ENCODE results near the gene SRPRA.

SRPRA gene

DNA sequence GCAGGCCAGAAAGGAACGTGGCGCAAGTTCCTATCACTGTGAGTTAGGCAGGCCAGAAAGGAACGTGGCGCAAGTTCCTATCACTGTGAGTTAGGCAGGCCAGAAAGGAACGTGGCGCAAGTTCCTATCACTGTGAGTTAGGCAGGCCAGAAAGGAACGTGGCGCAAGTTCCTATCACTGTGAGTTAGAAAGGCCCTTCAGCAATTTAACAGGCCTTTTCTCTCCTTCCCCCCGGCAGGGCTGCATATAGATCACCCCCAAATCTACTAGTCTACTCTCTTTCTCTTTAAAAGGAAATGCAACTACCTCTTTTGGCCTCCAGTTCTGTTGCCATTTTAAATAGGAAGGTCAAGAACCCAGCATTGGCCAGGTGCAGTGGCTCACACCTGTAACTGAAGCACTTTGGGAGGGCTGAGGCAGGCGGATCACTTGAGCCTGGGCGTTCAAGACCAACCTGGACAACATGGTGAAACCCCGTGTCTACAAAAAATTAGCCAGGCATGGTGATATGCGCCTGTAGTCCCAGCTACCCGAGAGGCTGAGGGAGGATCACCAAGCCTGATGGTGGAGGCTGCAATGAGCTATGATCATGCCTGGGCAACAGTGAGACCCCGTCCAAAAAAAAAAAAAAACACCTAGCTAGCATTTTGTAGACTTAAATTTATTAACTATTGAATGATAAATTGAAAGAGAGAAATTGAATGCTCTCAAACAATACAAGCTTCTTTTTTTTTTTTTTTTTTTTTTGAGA, 42.2 kb downstream of the SRPRA start:
- WGBS (ENCODE audit: extremely low coverage, insufficient coverage, low lambda C conversion rate), result no CpG with 5 or more reads among the region's 15 CpGs
- H3K18ac ChIP-seq (ENCODE audit: low read length), result no peak overlapping the region
- H2BK15ac ChIP-seq (replicated peaks; ENCODE audit: low read depth), result no peak overlapping the region
- H3K23ac ChIP-seq (ENCODE audit: low read length), result no peak overlapping the region
- H4K5ac ChIP-seq (ENCODE audit: low read length), result no peak overlapping the region
- peaks cover 16% of the 10 kb centered on the region for H3K79me1 ChIP-seq (ENCODE audit: low read length)
- no peaks in the 10 kb centered on the region for H3K27me3 ChIP-seq (ENCODE audit: insufficient read depth, low read length, poor library complexity)
- H3K36me3 ChIP-seq (ENCODE audit: control insufficient read depth, insufficient read depth, low read length), result no peaks in the 10 kb centered on the region
- no peak overlapping the region for H2BK120ac ChIP-seq (ENCODE audit: low read depth, low read length)
- H4K8ac ChIP-seq (ENCODE audit: low read depth, low read length), result no peak overlapping the region
- no peak for DNase-seq
- H2BK5ac ChIP-seq (ENCODE audit: low read length), result no peak overlapping the region
- H3K4me2 ChIP-seq (ENCODE audit: low read length), result no peak overlapping the region
- H3K9ac ChIP-seq (ENCODE audit: low read length), result no peak overlapping the region
- H3K56ac ChIP-seq (ENCODE audit: low read length), result no peak overlapping the region
- H3K4me1 ChIP-seq (ENCODE audit: control insufficient read depth, low read depth, low read length), result no peaks in the 10 kb centered on the region
- H2AK5ac ChIP-seq (ENCODE audit: low read length), result no peak overlapping the region
- H3K4me3 ChIP-seq (ENCODE audit: low read length), result no peak overlapping the region
- no peak overlapping the region for H3K27ac ChIP-seq (ENCODE audit: low read depth, low read length)
- H3K4ac ChIP-seq (ENCODE audit: low read depth, low read length), result no peak overlapping the region
- H3K79me2 ChIP-seq (ENCODE audit: control insufficient read depth, insufficient read depth, low read length), result peaks cover 18% of the 10 kb centered on the region

DNA sequence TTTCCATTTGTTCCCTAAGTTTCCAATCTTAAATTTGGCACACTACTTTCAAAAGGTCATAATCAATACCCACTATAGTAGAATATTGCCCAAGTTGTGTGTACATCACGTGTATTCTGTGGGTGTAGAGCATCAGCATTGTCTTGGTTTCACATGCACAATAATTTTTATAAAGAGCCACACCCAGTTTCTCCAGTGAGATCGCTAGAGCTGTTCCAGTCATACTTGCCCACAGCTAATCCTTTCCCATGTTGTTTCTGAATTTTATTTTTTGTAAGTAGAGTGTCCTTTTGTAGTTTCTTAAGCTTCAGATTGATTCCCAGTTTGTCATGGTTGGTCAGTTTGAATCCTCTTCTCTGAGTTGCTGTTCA, 43.4 kb downstream of the SRPRA start:
- Histone ChIP-seq H3K27me3 (ENCODE audit: insufficient read depth, low read length, poor library complexity) (no peaks in the 10 kb centered on the region), H3K79me1 (ENCODE audit: low read length) (peaks cover 17% of the 10 kb centered on the region), H2BK5ac (ENCODE audit: low read length) (no peak overlapping the region), H3K4me2 (ENCODE audit: low read length) (no peak overlapping the region), H2BK15ac (replicated peaks; ENCODE audit: low read depth) (no peak overlapping the region), H3K4me3 (ENCODE audit: low read length) (no peak overlapping the region), H4K5ac (ENCODE audit: low read length) (no peak overlapping the region), H3K9ac (ENCODE audit: low read length) (no peak overlapping the region), H3K36me3 (ENCODE audit: control insufficient read depth, insufficient read depth, low read length) (no peaks in the 10 kb centered on the region), H3K4me1 (ENCODE audit: control insufficient read depth, low read depth, low read length) (no peaks in the 10 kb centered on the region), H3K18ac (ENCODE audit: low read length) (no peak overlapping the region), H2AK5ac (ENCODE audit: low read length) (no peak overlapping the region), H3K56ac (ENCODE audit: low read length) (no peak overlapping the region), H2BK120ac (ENCODE audit: low read depth, low read length) (no peak overlapping the region), H3K79me2 (ENCODE audit: control insufficient read depth, insufficient read depth, low read length) (peaks cover 23% of the 10 kb centered on the region), H4K8ac (ENCODE audit: low read depth, low read length) (no peak overlapping the region), H3K27ac (ENCODE audit: low read depth, low read length) (no peak overlapping the region), H3K4ac (ENCODE audit: low read depth, low read length) (no peak overlapping the region), H3K23ac (ENCODE audit: low read length) (no peak overlapping the region)
- no peak for DNase-seq
- no CpG with 5 or more reads among the region's 2 CpGs for WGBS (ENCODE audit: extremely low coverage, insufficient coverage, low lambda C conversion rate)

DNA sequence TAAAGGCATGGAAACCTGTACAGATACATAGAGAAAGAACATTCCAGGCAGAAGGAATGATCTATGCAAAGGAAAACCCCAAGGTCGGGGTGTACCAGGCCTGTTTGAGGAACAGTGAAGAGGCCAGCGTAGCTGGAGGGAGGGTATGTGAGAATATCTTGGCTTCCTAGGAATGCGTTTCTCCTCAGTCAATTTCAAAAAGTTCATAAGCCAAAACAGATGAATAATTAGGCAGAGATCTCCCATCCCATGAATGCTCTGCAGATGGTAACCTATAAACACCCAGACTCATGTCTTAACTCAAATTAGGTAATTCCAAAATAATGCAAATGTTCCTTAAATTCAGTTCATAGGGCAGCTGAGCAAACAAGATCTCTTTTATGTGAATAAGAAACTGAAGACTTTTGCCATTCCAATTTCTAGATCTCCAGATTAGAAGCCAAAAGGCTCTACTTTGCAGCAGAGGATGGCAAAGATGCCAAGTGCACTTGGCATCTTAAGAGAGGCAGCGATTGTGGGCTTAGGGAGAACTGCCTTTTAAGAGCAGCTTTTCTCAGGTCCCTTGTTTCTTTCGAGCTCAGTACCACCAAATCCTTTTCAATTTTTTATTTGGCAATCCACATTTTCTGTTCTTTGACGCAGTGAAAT, 43.9 kb downstream of the SRPRA start:
- Histone ChIP-seq H3K79me1 (ENCODE audit: low read length) (peaks cover 17% of the 10 kb centered on the region), H3K18ac (ENCODE audit: low read length) (no peak overlapping the region), H4K8ac (ENCODE audit: low read depth, low read length) (no peak overlapping the region), H3K9ac (ENCODE audit: low read length) (no peak overlapping the region), H2AK5ac (ENCODE audit: low read length) (no peak overlapping the region), H3K4ac (ENCODE audit: low read depth, low read length) (no peak overlapping the region), H3K23ac (ENCODE audit: low read length) (no peak overlapping the region), H3K27ac (ENCODE audit: low read depth, low read length) (no peak overlapping the region), H3K4me2 (ENCODE audit: low read length) (no peak overlapping the region), H3K79me2 (ENCODE audit: control insufficient read depth, insufficient read depth, low read length) (peaks cover 26% of the 10 kb centered on the region), H3K27me3 (ENCODE audit: insufficient read depth, low read length, poor library complexity) (no peaks in the 10 kb centered on the region), H3K56ac (ENCODE audit: low read length) (no peak overlapping the region), H2BK15ac (replicated peaks; ENCODE audit: low read depth) (no peak overlapping the region), H4K5ac (ENCODE audit: low read length) (no peak overlapping the region), H2BK120ac (ENCODE audit: low read depth, low read length) (no peak overlapping the region), H3K4me3 (ENCODE audit: low read length) (no peak overlapping the region), H2BK5ac (ENCODE audit: low read length) (no peak overlapping the region), H3K36me3 (ENCODE audit: control insufficient read depth, insufficient read depth, low read length) (no peaks in the 10 kb centered on the region), H3K4me1 (ENCODE audit: control insufficient read depth, low read depth, low read length) (no peaks in the 10 kb centered on the region)
- DNase-seq, result no peak
- no CpG with 5 or more reads among the region's 6 CpGs for WGBS (ENCODE audit: extremely low coverage, insufficient coverage, low lambda C conversion rate)

DNA sequence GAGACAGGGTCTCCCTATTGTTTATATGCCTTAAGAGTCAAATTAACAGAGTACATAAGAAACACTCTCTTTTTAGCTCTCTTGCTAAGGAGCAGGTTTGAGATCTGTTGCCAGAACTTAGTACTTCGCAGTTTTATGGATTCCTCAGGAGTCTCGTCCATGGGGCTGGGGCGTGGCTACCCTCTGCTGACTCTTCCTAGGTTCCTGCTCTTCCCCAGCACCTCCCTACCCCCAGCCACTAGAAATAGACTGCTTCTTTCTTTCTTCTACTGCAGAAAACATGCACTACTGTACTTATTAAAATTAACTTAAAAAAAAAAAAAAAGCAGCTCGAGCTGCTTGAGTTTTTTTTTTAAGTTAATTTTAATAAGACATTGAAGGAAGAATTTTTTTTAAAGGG, 49.1 kb downstream of the SRPRA start:
- no peak overlapping the region for H3K56ac ChIP-seq (ENCODE audit: low read length)
- H3K9ac ChIP-seq (ENCODE audit: low read length), result no peak overlapping the region
- H3K23ac ChIP-seq (ENCODE audit: low read length), result no peak overlapping the region
- H2BK120ac ChIP-seq (ENCODE audit: low read depth, low read length), result no peak overlapping the region
- no CpG with 5 or more reads among the region's 4 CpGs for WGBS (ENCODE audit: extremely low coverage, insufficient coverage, low lambda C conversion rate)
- H3K36me3 ChIP-seq (ENCODE audit: control insufficient read depth, insufficient read depth, low read length), result no peaks in the 10 kb centered on the region
- H4K5ac ChIP-seq (ENCODE audit: low read length), result no peak overlapping the region
- no peak overlapping the region for H3K18ac ChIP-seq (ENCODE audit: low read length)
- no peak overlapping the region for H3K4me3 ChIP-seq (ENCODE audit: low read length)
- no peak overlapping the region for H3K4me2 ChIP-seq (ENCODE audit: low read length)
- H2AK5ac ChIP-seq (ENCODE audit: low read length), result no peak overlapping the region
- H2BK15ac ChIP-seq (replicated peaks; ENCODE audit: low read depth), result no peak overlapping the region
- H3K27me3 ChIP-seq (ENCODE audit: insufficient read depth, low read length, poor library complexity), result no peaks in the 10 kb centered on the region
- H3K4me1 ChIP-seq (ENCODE audit: control insufficient read depth, low read depth, low read length), result no peaks in the 10 kb centered on the region
- no peak overlapping the region for H3K27ac ChIP-seq (ENCODE audit: low read depth, low read length)
- H2BK5ac ChIP-seq (ENCODE audit: low read length), result no peak overlapping the region
- H3K4ac ChIP-seq (ENCODE audit: low read depth, low read length), result no peak overlapping the region
- H3K79me2 ChIP-seq (ENCODE audit: control insufficient read depth, insufficient read depth, low read length), result peaks cover 53% of the 10 kb centered on the region
- H3K79me1 ChIP-seq (ENCODE audit: low read length), result peaks cover 24% of the 10 kb centered on the region
- no peak overlapping the region for H4K8ac ChIP-seq (ENCODE audit: low read depth, low read length)
- no peak for DNase-seq

DNA sequence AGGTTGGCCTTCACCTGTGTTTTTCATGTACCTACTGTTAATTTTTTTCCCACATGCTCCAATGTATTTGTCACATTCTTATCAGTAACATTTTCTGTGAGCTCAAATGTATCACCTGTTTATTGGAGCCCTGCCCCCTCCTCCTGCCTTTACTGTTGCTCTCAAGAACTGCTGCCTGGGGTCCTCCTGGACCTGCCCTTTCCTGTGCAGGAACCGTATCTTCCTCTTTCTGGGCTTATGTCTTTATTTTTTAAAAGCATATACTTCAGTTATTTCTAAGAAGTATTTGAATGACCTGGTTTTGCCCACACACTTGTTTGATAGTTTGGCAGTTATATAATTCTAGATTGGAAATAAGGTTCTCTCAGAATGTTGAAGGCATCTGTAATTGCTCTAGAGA, 51.2 kb downstream of the SRPRA start:
- Histone ChIP-seq H2BK5ac (ENCODE audit: low read length) (no peak overlapping the region), H3K27me3 (ENCODE audit: insufficient read depth, low read length, poor library complexity) (no peaks in the 10 kb centered on the region), H2BK15ac (replicated peaks; ENCODE audit: low read depth) (no peak overlapping the region), H3K36me3 (ENCODE audit: control insufficient read depth, insufficient read depth, low read length) (no peaks in the 10 kb centered on the region), H3K23ac (ENCODE audit: low read length) (no peak overlapping the region), H2BK120ac (ENCODE audit: low read depth, low read length) (no peak overlapping the region), H4K8ac (ENCODE audit: low read depth, low read length) (no peak overlapping the region), H3K4ac (ENCODE audit: low read depth, low read length) (no peak overlapping the region), H3K79me1 (ENCODE audit: low read length) (peaks cover 26% of the 10 kb centered on the region), H3K56ac (ENCODE audit: low read length) (no peak overlapping the region), H3K4me2 (ENCODE audit: low read length) (no peak overlapping the region), H4K5ac (ENCODE audit: low read length) (no peak overlapping the region), H3K9ac (ENCODE audit: low read length) (no peak overlapping the region), H3K79me2 (ENCODE audit: control insufficient read depth, insufficient read depth, low read length) (peaks cover 57% of the 10 kb centered on the region), H2AK5ac (ENCODE audit: low read length) (no peak overlapping the region), H3K4me3 (ENCODE audit: low read length) (no peak overlapping the region), H3K18ac (ENCODE audit: low read length) (no peak overlapping the region), H3K27ac (ENCODE audit: low read depth, low read length) (no peak overlapping the region), H3K4me1 (ENCODE audit: control insufficient read depth, low read depth, low read length) (no peaks in the 10 kb centered on the region)
- no CpG with 5 or more reads among the region's 1 CpG for WGBS (ENCODE audit: extremely low coverage, insufficient coverage, low lambda C conversion rate)
- no peak for DNase-seq

Measured in mesendoderm (in vitro differentiated cells).